HG03575 (cell line): ENCODE measurements around the gene INPP4A.

Experiments used
- ATAC-seq: cut with Tn5 transposase; IDR thresholded peaks from one replicate; pipeline ENCODE4 v1.9.1; 2021; ENCODE audit not compliant: unreplicated experiment, insufficient number of reproducible peaks, low FRiP score; ENCODE audit errors: extremely low read depth

INPP4A gene

GRCh38 chr2:98522854-98523253 is 78.2 kb downstream of the INPP4A start:
- no peak for ATAC-seq

- no peak for ATAC-seq
Measured at GRCh38 chr2:98524168-98524567, 79.5 kb downstream of the INPP4A start.

- no peak for ATAC-seq
Measured at GRCh38 chr2:98528349-98528748, 83.7 kb downstream of the INPP4A start.

- no peak for ATAC-seq
Measured at GRCh38 chr2:98530114-98530513, 85.5 kb downstream of the INPP4A start.

GRCh38 chr2:98532756-98533155 is 88.1 kb downstream of the INPP4A start:
- ATAC-seq: no peak

DNA sequence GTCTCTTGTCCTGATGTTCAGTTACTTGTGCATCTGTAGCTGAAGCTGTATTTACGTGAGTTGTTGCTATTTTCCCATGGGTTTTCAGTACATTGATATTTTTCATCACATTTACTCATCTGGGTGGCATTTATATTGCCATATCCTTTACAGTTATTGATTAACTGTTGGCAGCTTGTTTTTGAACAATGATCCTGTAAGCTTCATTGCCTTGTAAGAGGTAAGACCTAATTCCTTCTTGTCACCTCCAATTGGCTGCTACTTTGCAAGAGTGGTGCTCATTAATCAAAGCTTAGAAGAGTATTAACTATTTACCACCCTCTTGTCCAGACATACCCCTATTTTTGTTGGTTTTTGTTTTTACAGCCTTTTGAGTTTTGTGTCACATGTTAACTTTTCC is 88.9 kb downstream of the INPP4A start:
- ATAC-seq: no peak

DNA sequence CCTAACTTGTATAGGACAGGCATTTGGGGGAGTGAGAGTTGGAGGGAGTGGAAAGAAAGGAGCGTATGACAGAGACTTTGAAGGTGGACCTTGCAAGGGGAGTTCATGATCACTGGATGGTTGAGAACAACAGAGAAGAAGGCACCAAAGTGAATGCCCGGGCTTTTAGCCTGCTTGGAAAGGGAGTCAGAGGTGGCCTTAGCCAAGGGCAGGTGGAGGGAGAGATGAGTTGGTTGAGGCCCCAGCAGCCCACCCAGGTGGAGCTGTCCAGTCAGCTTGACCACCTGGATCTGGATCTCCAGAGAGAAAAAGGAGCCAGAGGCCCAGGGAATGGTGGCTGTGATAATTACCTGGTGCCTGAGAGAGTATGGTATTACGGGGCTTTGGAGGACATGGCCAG is 90.1 kb downstream of the INPP4A start:
- no peak for ATAC-seq

- no peak for ATAC-seq
Measured at GRCh38 chr2:98535971-98536677, 91.5 kb downstream of the INPP4A start.

DNA sequence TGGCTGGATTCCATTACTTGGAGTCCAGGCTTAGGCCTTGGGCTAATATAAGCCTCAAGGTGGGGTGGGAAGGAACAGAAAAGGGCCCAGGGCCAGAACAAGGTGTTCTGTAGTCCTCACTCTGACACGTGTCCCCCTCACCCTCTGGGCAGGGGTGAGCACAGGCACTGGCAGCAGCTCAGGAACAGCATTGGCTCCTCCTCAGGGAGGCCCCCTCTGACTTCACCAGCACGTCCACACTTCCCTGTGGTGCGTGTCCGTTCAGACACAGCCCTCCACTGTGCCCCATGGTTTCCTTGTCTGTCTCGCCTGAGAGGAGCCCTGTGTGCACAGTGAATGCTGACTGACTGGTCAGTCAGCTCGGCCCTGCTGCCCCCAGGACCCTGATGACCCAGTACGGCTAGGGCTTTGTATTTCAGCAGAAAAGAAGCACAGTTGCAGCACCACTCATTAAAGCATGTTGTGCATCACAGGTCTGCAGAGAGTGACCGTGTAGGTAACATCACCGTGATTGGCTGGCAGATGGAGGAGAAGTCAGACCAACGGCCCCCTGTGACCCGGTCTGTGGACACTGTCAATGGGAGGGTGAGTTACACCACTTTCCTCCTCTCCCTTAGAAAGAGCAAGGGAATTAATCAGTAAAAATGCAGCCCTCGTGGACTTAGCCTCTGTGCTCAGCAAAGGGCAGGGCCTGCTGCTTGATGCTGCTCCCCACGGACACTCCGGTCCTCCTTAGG is 92.9 kb downstream of the INPP4A start:
- ATAC-seq: no peak

GRCh38 chr2:98538280-98539041 is 93.8 kb downstream of the INPP4A start:
- ATAC-seq: no peak

GRCh38 chr2:98539056-98539735 is 94.5 kb downstream of the INPP4A start:
- no peak for ATAC-seq

DNA sequence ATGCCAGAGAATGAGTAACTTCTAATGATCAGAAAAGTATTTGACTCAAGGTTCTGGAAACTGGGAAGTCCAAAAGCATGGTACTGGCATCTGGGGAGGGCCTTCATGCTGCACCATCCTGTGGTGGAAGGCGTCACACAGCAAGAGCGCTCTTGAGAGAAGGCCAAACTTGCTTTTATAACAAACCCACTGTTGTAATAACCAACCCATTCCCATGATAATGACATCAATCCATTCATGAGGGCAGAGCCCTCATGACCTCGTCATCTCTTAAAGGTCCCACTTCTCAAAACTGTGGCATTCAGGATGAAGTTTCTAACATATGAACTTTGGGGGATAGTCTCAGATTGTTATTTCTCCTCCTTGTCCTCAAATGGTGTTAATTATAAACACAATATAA is 95.9 kb downstream of the INPP4A start:
- ATAC-seq: no peak

- ATAC-seq: no peak
Measured at GRCh38 chr2:98541489-98541888, 96.8 kb downstream of the INPP4A start.

DNA sequence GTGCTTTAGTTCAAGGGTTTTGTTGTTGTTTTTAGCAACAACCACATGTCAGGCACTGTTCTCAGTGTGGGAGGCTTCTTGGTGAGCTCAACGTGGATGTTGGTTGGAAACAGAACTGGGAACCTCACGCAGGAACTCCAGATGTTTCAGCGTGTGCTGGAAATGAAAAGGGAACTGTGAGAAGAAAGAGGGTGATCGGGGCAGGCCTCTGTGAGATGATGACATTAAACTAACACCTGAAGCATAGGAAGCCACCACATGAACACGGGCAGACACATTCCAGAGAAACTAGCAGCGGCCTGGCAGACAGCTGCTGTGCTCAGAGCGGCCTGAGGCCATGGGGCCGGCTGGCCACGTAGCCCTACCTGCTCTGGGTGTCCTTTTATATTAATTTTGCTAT is 97.2 kb downstream of the INPP4A start:
- no peak for ATAC-seq

GRCh38 chr2:98543214-98543613 is 98.6 kb downstream of the INPP4A start:
- no peak for ATAC-seq

GRCh38 chr2:98543842-98544241 is 99.2 kb downstream of the INPP4A start:
- no peak for ATAC-seq

- no peak for ATAC-seq
Measured at GRCh38 chr2:98545591-98545990, 100.9 kb downstream of the INPP4A start.

- no peak for ATAC-seq
Measured at GRCh38 chr2:98546186-98546585, 101.5 kb downstream of the INPP4A start.

DNA sequence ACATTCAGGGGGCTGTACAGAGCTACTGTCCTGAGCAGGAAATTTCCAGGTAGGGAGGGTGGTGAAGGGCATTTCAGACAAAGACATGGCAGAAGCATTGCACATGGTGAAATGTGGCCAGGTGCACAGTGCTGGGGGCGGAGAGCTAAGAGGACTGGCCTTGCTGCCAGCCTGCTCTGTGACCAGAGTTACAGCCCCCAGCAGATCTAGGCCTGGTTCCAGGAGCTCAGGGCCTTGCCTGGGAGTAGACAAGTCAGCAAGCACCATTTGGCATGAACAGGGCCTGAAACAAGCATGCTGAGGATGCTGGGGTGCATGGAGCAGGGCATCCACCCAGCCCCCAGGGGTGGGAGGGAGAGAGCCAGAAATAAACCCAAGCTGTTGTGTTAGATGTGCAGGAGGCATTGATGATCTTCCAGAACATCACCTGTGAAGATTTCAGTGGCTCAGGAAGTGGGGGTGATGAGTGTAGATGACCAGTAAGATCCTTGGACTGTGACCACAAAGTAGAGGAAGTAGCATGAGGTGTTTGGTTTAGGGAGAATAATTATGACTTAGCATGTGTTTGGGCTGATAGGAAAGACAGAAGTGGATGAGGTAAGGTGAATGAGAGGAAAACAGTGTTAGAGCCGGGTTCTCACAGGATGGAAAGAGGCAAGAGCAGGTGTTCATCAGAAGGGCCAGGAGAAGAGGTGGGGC is 102.6 kb downstream of the INPP4A start:
- ATAC-seq: no peak
